ENCODE data around the gene DDX27. TPM values are rescaled to one million over a fixed set of nuclear protein-coding genes. Genes with fewer than 3 reads are reported as not detected.

The DDX27 gene
- total and polyA plus RNA-seq, 2 of the 13 experiments (the other 11 are each of a cell fraction or from before 2014, with no cell fraction given): 42.6 to 72.8 TPM

GRCh38 chr20:49279677-49280462 is 60.7 kb downstream of the DDX27 start (continued):
- no peak for TF ChIP-seq IRF9 (CRISPR knock-in tag; IDR thresholded peaks at IDR 0.05; ENCODE audit: borderline replicate concordance)
- no peak for TF ChIP-seq ZBTB40 (IDR thresholded peaks at IDR 0.05)
- no peak for TF ChIP-seq ZBTB40 (CRISPR knock-in tag; IDR thresholded peaks at IDR 0.05)
- TF ChIP-seq ZNF83 (CRISPR knock-in tag; IDR thresholded peaks at IDR 0.05; ENCODE audit: borderline replicate concordance): no peak
- TF ChIP-seq PRDM15 (CRISPR knock-in tag; IDR thresholded peaks at IDR 0.05): no peak
- TF ChIP-seq SP4 (CRISPR knock-in tag; IDR thresholded peaks at IDR 0.05): no peak
- peak; percentile 14; the same call in 1 of the 2 replicates for TF ChIP-seq ZNF772 (CRISPR knock-in tag; IDR thresholded peaks at IDR 0.05)
- TF ChIP-seq ZNF7 (CRISPR knock-in tag; IDR thresholded peaks at IDR 0.05): 0 out of 2 replicates have a peak, but pooled peaks have one; percentile 6
- 0 out of 2 replicates have a peak, but pooled peaks have one; percentile 5 for TF ChIP-seq RFX3 (CRISPR knock-in tag; IDR thresholded peaks at IDR 0.05)
- peak; percentile 98 to 99 for TF ChIP-seq MAFK (conservative IDR thresholded peaks at IDR 0.05 in 1 of 2, IDR thresholded peaks at IDR 0.05 in 1 of 2; ENCODE audit: low read length in 2 of 2)
- TF ChIP-seq CBX2 (IDR thresholded peaks at IDR 0.05; ENCODE audit: low read depth, low read length): no peak
- no peak for TF ChIP-seq CBX2 (CRISPR knock-in tag; IDR thresholded peaks at IDR 0.05; ENCODE audit: low read depth)
- 0 out of 2 replicates have a peak, but pooled peaks have one; percentile 25 for TF ChIP-seq CREBL2 (CRISPR knock-in tag; IDR thresholded peaks at IDR 0.05; ENCODE audit: borderline replicate concordance)
- peak; percentile 8; the same call in 1 of the 2 replicates for TF ChIP-seq ZFP82 (CRISPR knock-in tag; IDR thresholded peaks at IDR 0.05; ENCODE audit: borderline replicate concordance)
- TF ChIP-seq DMAP1 (CRISPR knock-in tag; IDR thresholded peaks at IDR 0.05): 0 out of 2 replicates have a peak, but pooled peaks have one; percentile 11
